Ureter (tissue), 1 donor: ENCODE results near the gene SYTL3. TPM values are rescaled to one million over a fixed set of nuclear protein-coding genes. Genes with fewer than 3 reads are reported as not detected.
A peak's percentile ranks its signal among the peaks of the same experiment; 100 is the strongest.
"Not testable (repeated sequence)": the region's sequence is repeated elsewhere in the genome, so short reads cannot be mapped to it uniquely, and the experiment has no call there.

Experiments used
- DNase-seq: peaks from one replicate; pipeline ENCODE4 v3.0.0-alpha.2; 2020; ENCODE audit warnings: low spot score
- total RNA-seq: library from RNA; stranded (reverse); gene quantifications from one replicate; pipeline ENCODE4 v1.2.4, GENCODE V29; 2023
- donor health status: DM: yes; HTN: yes; CAD: no.

Gene SYTL3
- total RNA-seq, 1 donor from 2014 or later, result 8.7 TPM

- no peak for DNase-seq
Observed at GRCh38 chr6:158622545-158623190, 27.2 kb upstream of the SYTL3 start.

GRCh38 chr6:158624684-158625682 lies 24.9 kb upstream of the SYTL3 start:
- no peak for DNase-seq

- no peak for DNase-seq
Observed at GRCh38 chr6:158625881-158626305, 24.0 kb upstream of the SYTL3 start.

GRCh38 chr6:158626360-158627167 lies 23.3 kb upstream of the SYTL3 start:
- no peak for DNase-seq

- no peak for DNase-seq
Observed at GRCh38 chr6:158627168-158627939, 22.5 kb upstream of the SYTL3 start.

GRCh38 chr6:158627940-158628211 lies 22.0 kb upstream of the SYTL3 start:
- no peak for DNase-seq

- DNase-seq, result no peak
Observed at GRCh38 chr6:158628542-158628941, 21.3 kb upstream of the SYTL3 start.

- no peak for DNase-seq
Observed at GRCh38 chr6:158629367-158630221, 20.3 kb upstream of the SYTL3 start.

GRCh38 chr6:158630938-158631616 lies 18.8 kb upstream of the SYTL3 start:
- no peak for DNase-seq

GRCh38 chr6:158631678-158632537 lies 17.9 kb upstream of the SYTL3 start:
- peak; percentile 70 for DNase-seq

GRCh38 chr6:158632538-158633119 lies 17.2 kb upstream of the SYTL3 start:
- not testable (repeated sequence) for DNase-seq

- DNase-seq, result no peak
Observed at GRCh38 chr6:158633127-158633526, 16.7 kb upstream of the SYTL3 start.

GRCh38 chr6:158634695-158635426 lies 15.0 kb upstream of the SYTL3 start:
- DNase-seq, result no peak

GRCh38 chr6:158635427-158636073 lies 14.3 kb upstream of the SYTL3 start:
- no peak for DNase-seq

GRCh38 chr6:158636778-158637177 lies 13.1 kb upstream of the SYTL3 start:
- no peak for DNase-seq

- DNase-seq, result no peak
Observed at GRCh38 chr6:158638324-158638854, 11.5 kb upstream of the SYTL3 start.

GRCh38 chr6:158639056-158639455 lies 10.8 kb upstream of the SYTL3 start:
- DNase-seq, result no peak
